HG02571 (cell line): Measurements from ENCODE around the gene AHNAK2.
"Not testable (repeated sequence)": the region's sequence is repeated elsewhere in the genome, so short reads cannot be mapped to it uniquely, and the experiment has no call there.

Experiments used
- ATAC-seq: cut with Tn5 transposase; IDR thresholded peaks from one replicate; pipeline ENCODE4 v1.9.1; 2021; ENCODE audit warnings: mild to moderate bottlenecking, moderate library complexity; ENCODE audit not compliant: unreplicated experiment

AHNAK2 gene

DNA sequence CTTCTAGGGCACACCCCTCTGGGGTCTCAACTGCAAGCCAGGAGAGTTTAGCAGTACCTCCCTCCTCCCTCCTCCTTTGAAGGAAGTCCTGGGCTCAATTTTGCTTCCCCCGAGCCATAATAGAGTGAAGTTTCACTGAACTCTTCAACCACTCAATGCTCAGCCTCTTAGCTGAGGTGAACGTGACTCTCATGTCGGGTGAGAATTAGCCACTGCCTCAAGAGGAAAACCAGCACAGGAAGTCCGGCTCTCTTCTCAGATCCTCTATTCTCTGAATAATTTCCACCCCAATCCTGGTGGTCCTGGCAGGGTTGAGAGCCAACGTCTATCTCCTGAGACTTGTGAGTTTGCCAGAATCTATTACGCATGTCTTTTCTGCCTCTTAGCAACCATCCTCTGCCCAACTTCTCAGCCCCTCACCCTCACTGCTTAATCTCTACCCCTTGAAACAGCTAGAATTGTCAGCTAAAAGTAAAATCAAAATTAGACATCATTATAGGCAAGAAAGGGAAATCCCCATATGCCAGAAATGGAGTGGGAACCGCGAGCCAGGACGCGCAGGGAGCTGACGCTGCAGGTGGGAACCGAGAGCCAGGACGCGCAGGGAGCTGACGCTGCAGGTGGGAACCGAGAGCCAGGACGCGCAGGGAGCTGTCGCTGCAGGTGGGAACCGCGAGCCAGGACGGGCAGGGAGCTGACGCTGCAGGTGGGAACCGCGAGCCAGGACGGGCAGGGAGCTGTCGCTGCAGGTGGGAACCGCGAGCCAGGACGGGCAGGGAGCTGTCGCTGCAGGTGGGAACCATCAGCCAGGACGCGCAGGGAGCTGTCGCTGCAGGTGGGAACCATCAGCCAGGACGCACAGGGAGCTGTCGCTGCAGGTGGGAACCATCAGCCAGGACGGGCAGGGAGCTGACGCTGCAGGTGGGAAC lies 73.3 kb downstream of the AHNAK2 start:
- ATAC-seq, result not testable (repeated sequence)

DNA sequence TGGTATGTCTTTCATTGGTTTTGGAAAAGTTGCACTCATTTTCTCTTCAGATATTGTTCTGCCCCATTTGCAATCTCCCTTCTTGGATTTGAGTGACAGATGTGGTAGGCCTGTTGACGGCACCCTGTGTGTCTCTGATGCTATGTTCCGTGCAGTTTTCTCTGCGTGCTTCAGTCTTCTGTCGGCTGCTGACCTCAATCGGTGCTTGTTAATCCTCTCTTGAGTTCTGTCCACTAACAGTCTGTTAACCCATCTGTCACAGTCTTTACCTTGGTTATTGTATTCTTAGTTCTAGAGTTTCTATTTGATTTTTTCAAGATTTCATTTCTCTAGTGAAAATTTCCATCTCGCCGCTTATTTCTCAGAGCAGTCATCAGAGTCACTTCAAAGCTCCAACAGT lies 74.2 kb downstream of the AHNAK2 start:
- no peak for ATAC-seq

DNA sequence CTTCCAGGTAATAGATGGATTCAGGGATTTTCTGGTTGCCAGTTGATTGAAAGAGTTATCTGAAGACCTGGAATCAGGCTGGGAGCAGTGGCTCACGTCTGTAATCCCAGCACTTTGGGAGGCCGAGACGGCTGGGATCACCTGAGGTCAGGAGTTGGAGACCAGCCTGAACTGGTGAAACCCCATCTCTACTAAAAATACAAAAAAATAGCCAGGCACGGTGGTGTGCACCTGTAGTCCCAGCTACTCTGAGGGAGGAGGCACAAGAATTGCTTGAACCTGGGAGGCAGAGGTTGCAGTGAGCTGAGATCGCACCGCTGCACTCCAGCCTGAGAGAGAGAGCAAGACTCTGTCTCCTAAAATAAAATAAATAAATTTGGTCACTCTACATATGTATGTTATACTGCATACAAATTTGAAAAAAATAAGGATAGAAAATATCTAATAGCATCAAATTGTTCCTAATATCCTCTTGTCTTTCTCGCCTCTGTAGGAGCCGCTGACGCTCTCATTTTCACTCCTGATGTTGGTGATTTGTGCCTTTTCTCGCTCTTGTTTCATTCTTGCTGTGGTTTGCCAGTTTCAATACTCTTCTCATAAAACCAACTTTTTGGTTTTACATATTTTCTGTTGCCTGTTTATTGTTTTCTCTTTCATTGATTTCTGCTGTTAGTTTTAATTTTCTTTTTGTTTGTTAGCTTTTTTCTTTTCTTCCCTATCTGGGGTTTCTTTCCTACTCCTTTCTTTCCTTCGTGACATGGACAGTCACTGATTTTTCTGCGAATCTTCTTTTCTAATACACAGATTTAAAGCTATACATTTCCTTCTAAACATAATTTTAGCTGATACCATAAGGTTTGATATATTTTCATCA lies 77.3 kb downstream of the AHNAK2 start:
- no peak for ATAC-seq

DNA sequence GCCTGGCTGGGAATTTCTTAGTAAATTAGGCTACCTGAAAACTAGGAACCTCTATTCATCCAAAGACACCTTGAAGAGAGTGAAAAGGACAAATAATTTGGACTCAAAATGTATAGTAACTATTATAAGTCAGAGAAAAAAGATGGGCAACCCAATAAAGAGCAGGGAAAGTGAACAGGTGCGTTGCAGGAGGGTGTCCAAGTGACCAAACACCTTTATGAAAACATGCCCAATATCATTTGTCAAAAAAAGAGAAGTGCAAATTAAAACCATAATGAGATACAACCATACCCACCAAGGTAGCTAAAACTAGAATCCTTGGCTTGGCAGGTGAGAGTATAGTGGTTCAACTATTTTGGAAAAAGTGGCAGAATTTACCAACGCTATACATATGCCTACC lies 78.4 kb downstream of the AHNAK2 start:
- ATAC-seq, result no peak

DNA sequence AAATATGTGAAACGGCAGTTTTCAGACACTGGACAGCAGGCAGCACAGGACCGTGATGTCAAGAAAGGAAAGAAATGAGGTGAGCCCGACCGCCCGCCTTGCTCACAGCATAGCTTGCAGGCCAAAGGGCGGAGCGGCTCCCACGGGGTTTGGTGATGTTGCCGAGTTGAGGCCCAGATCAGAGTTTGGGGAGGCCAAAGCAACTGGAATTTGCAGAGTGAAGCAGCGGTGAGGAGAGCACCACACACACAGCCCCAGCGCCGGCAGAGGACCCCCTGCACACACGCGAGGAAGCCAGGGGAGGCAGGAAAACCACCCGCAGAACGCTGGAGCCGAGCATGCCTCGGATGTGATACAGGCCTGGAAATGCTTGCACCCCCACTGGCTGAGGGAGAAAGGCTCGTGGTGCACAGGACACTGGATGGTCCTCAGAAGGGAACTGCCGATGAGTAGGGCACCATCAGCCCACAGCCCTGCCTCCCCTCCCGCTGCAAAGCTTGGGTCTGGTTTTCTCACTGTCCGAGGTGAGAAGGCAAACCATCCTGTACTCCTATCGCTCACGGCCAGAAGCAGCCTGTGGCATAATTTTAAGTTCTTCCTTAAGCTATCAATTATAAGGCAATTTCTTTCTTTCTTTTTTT lies 79.2 kb downstream of the AHNAK2 start:
- no peak for ATAC-seq

DNA sequence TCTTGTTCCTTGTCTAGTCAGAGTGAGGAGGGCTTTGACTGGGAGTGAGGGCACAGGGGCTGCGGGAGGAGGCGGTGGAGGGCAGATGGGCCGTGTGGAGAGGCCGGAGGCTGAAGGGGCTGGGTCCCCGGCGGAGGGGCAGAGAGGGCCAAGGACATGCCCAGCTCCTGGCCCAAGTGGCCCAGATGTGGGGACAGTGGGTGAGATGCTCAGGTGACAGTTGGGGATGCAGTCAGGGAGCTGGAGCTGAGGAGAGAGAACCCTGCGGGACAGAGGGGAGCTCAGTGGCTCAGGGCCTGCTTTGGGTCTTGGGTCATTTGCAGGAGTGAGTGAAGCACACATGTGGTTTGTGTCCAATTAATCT lies 80.0 kb downstream of the AHNAK2 start:
- no peak for ATAC-seq

DNA sequence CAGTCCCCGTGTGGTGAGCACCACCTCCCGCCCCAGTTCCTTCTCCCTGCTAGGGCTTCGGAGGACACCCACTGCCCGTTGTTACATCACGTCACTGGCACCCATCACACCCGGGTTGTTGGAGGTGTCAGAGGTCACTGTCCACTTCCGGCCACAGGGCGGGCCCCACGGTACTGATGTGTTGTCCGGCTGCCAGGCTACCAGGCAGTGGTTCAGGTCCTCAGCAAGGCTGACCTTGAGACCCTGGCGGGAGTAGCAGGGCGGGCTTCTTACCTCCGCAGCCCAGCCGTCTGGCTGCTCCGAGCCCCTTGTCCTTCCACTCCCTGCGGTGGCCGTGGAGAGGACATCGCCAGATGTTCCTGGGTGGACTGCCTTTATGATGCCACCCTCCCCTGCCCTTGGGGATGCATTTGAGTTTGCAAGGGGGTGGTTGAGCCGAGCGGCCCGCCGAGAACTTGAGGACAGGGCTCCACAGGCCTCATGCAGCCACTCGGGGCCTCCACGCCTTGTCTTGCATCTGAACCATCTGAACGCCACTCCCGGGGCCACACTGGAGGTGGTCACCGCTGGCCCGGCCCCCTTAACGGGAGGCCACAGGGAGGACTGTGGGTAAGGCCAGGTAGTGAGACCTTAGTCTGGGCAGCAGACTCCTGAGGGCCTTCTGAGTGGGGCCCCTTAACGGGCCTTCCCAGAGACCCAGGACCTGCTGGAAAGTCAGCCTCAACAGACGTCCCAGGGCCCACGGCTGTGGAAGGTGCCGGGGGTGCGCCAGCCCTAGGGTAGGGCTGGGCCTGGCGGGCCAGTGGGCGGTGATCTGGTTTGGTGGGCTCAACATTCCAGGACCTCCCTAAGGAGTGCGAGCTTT lies 80.6 kb downstream of the AHNAK2 start:
- no peak for ATAC-seq

DNA sequence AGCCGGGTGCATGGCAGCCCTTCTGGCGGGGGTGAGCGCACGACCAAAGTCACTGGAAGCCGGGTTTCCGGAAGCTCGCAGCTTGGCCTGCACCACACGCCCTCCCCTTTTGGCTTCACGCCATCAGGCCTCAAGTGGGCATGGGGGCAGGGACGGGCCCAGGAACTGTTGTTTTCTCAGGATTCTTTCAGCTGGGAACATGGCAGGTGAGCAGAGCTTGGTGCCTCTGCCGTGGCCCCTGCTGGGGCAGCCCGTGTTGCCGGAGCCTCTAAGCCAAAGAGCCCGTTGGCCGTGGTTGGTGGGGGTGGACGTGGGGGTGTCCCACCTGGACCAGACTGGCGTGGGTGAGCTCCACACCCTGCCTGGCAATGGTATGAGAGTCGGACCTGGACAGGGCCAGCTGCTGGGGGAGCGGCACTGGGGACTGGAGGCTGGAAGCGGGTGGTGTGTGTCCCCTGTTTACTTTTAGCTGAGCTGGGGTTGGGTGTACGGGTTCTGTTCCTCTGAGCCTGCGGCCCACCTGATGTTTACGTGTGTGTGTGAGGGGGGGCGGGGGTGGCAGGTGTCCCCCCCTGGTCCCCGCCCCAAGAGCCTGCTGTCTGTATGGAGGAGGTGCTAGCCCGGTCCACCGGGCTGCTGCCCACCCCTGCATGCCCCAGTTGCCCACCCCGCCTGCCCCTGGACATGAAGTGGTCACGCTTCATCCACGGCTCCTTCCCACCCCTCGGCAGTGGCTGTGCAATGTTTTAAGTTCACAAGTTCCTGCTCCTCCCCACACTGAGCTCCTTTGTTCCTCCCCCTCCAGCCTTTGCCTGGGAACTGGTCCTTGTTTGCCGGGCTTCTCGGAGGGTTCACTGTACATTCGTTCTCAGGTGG lies 82.2 kb downstream of the AHNAK2 start:
- no peak for ATAC-seq

DNA sequence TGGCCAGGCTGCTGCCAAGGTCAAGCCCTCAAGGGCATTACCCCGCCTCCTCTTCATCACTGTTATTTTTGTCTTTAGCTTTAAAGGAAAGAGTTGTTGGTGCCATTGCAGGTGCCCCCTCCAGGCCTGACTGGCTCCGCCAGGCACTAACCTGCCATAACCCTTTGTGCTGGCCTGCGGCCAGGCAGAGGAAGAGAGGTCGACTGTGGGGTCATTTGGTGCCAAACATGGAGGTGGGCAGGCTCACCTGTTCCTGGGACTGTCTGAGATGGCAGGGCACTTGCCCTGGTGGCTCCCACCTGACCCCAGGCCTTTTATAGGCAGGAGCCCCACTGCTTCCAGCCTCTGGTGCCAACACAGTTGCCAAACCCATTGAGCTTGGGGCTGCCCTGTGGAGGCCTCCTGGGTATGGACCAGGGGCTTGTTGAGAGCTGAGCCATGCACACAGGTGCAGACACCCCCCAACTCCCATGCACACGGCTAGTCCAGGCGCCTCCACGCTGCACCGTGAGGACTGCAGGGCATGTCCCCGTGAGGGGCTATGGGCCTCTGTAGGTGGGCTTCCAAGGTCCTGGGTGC lies 82.9 kb downstream of the AHNAK2 start:
- no peak for ATAC-seq

DNA sequence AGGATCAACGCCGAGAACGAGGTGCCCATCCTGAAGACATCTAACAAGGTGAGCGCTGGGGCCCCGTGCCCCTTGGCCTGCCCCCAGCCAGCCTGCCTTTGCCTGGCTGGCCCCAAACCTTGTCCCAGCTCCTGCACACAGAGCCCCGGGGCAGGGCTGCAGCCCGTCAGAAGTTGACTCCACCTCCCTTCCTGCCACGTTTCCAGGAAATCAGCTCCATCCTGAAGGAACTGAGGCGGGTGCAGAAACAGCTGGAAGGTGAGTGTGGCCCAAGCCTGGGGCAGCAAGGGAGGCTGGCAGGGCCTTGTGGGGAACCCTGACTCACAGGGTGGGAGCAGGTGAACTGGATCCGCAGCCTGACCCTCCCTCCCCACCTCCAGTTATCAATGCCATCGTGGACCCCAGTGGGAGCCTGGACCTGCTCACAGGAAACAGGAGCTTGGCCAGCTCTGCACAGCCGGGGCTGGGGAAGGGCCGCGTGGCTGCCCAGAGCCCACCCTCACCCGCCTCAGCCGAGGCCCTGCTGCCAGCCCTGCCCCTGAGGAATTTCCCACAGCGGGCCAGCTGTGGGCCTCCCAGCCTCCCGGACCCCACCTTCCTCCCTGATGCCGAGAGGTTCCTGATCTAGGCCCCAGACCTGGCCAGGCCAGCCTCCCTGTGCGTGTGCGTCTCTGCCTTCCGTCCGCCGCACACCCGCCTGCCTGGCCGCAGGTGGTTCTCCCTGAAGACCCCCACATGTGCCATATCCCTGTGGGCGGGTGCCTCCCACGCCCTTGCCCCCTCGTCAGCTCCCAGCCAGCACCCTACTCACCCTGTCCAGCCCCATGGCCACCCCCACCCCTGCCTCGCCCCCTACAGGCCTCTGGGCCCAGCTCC lies 83.6 kb downstream of the AHNAK2 start:
- ATAC-seq, result no peak

DNA sequence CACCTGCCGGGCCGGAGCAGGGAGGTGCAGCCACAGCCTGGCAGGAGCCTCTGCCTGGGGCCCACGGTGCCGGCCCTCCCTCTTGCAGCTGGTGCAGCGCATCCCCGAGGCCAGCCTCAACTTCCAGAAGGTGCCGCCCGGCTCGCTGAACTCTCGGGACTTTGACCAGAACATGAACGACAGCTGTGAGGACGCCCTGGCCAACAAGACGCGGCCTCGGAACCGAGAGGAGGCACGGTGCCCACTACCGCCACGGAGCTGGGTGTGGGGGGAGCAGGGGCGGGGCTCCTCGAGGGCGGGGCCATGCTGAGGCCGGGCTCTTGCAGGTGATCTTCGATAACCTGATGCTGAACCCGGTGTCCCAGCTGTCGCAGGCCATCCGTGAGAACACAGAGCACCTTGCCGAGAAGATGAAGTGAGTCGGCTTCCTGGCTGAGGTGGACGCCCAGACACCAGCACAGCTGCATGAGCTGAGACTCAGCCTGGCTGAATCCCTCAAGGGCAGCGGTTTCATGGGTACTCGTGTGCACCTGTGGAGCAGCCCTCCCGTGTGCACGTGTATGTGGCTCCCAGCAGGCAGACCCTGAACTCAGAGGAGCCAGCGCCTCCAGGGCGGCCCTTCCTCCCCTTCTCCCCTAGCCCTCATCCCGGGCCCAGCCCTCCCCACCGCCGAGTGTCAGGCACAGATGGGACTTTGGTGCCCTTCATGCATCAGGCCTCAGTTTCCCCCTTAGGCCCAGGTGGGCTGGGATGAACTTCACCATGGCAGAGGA lies 84.6 kb downstream of the AHNAK2 start:
- no peak for ATAC-seq

DNA sequence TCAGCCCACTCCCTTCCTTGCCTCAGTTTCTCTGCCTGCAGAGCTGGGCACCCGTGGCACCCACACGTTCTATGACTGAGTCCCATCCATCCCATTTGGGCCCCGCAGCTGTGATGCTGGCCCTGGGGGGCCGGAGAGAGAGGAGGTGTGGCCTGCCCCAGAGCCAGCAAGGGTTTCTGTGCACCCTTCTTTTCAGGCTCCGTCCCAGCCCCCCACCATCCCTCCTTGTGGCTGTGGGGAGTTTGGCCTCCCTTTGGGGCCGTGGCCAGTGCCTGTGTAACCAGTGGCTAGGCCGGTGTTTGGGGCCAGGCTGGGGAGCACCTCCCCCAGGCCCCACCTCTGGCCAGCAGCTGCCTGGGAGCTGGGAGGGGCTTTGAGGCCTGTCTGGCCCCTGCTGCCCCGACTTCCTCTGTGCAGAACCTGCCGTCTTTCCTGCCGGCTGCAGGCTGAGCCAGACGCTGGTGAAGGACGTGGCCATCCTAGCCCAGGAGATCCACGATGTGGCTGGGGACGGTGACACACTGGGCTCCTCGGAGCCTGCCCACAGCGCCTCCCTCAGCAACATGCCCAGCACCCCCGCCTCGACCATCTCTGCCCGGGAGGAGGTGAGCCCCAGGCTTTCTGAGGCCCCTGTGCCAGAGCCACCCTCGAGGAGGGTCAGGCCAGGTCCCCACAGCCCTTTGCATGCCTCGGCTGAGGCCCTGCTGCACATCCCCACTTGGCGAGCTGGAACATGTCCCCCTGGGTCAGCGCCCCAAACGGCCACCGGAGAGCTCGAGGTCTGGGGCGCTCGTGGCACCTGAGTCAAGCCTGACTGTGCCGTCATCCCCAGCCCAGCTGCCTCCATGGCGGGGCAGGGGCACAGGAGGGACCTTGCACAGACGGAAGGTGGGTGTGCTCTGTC lies 85.4 kb downstream of the AHNAK2 start:
- no peak for ATAC-seq

DNA sequence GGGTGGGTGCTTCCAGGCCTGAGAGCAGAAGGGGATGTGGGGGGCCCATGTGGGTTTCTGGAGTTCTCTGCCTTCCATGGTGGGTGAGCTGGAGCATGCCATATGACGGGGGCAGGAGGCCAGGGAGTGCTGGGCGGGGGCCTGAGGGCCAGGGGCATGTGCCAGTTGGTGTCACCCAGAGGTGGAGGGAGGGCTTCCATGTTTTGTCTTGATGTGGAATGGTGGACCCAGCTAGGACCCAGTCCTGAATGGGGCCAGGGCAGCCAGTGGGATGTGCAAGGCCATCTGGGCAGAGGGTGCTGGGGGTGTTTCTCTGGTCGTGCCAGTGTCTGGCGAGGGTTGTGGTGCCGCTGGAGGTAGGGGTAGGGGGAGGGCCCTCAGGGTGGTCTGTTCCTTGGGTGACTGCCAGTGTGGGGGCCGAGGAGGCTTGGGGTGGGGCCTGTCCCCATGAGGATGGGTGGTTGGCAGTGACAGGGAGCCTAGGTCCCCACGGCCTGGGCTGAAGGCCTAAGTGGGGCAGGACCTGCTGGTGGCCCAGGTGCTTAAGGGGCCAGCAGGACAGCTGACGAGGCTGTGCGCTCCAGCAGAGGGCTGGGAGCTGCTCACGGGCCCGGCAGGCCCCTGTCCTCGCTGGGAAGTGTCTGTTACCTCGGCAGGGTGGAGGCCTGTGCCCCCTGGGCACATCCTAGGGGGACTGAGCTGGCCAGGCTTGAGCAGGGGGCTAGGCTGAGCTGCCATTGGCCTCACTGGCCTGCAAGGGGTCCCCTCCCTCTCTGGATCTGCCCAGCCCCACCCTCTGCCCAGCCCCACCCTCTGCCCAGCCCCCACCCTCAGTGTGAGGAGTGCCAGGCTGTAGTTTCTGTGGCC lies 86.3 kb downstream of the AHNAK2 start:
- no peak for ATAC-seq

DNA sequence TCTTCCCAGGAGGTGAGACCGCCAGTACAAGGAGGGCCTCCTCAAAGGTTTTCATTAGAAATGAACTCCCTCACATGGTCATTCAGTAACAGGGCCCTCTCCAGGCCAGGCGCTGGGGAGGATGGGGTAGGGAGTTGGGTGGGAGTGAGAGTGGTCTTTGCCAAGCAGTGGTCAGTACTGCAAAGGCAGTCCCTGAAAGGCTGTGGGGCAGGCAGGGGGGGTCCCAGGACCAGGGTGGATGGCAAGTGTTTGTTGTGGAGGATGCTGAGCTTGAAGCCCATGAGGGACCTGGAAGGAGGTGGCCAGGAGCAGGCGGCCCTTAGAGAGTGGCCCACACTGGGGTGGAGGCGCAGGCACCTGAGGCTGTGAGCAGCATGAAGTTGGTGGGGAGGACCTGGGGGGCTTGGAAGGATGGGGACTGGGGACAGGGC lies 87.0 kb downstream of the AHNAK2 start:
- ATAC-seq, result no peak

DNA sequence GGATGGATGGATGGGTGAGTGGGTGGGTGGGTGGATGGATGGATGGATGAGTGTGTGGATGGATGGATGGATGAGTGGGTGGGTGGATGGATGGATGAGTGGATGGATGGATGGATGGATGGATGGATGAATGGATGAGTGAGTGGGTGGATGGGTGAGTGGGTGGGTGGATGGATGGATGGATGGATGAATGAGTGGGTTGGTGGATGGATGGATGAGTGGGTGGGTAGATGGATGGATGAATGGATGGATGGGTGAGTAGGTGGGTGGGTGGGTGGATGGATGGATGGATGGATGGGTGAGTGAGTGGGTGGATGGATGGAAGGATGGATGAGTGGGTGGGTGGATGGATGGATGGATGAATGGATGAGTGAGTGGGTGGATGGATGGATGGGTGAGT lies 87.9 kb downstream of the AHNAK2 start:
- not testable (repeated sequence) for ATAC-seq
